ENCODE measurements around the gene BCL2. TPM values are rescaled to one million over a fixed set of nuclear protein-coding genes. Genes with fewer than 3 reads are reported as not detected.
A peak's percentile ranks its signal among the peaks of the same experiment; 100 is the strongest.

BCL2 gene
- polyA plus RNA-seq, 6 donors from 2014 or later = 11.8 to 43.0 (median 30.1) TPM

GRCh38 chr18:63312019-63312409, 7.6 kb downstream of the BCL2 start:
- no peaks in the 10 kb centered on the region for H3K27me3 Mint-ChIP-seq
- peaks cover under 1 to 7% of the 10 kb centered on the region in 2 donors for H3K36me3 Mint-ChIP-seq
- peak; percentile 10 to 11 for ATAC-seq (ENCODE audit: low read depth in 2 of 2)
- no peak for DNase-seq
- peaks cover 77 to 94% (median 88%) of the 10 kb centered on the region in 3 donors for H3K4me1 Mint-ChIP-seq
- peak overlapping the region; percentile 86 to 99 (median 96) for H3K27ac Mint-ChIP-seq
- no peaks in the 10 kb centered on the region for H3K9me3 Mint-ChIP-seq
- peak overlapping the region; percentile 59 to 99 (median 90) for H3K4me3 Mint-ChIP-seq

GRCh38 chr18:63311118-63312018, 8.2 kb downstream of the BCL2 start:
- Mint-ChIP-seq H3K4me3 (peak overlapping the region; percentile 59 to 99 (median 90)), H3K27ac (peak overlapping the region; percentile 95 to 99 (median 96)), H3K36me3 (peaks cover 7 to 12% of the 10 kb centered on the region in 2 donors), H3K4me1 (peaks cover 79 to 96% (median 91%) of the 10 kb centered on the region in 3 donors), H3K27me3 (no peaks in the 10 kb centered on the region), H3K9me3 (no peaks in the 10 kb centered on the region)
- peak; percentile 67 for DNase-seq
- peak; percentile 90 for ATAC-seq (ENCODE audit: low read depth in 2 of 2)

GRCh38 chr18:63309422-63309821, 10.1 kb downstream of the BCL2 start:
- Mint-ChIP-seq H3K9me3 (no peaks in the 10 kb centered on the region), H3K27ac (peak overlapping the region in 5 of 6 donors; percentile 57 to 97 (median 76)), H3K4me1 (peaks cover 70 to 93% (median 87%) of the 10 kb centered on the region in 3 donors), H3K36me3 (peaks cover 11 to 18% of the 10 kb centered on the region in 2 donors), H3K27me3 (no peaks in the 10 kb centered on the region), H3K4me3 (peak overlapping the region in 4 of 8 donors; percentile 0 to 60 (median 36))
- ATAC-seq (ENCODE audit: low read depth in 2 of 2) (no peak), DNase-seq (no peak)

- DNase-seq (no peak), ATAC-seq (ENCODE audit: low read depth in 2 of 2) (peak in 1 of 2 donors; percentile 6)
- Mint-ChIP-seq H3K27me3 (no peaks in the 10 kb centered on the region), H3K36me3 (peaks cover 11 to 18% of the 10 kb centered on the region in 2 donors), H3K4me1 (peaks cover 66 to 92% (median 84%) of the 10 kb centered on the region in 3 donors), H3K27ac (peak overlapping the region; percentile 40 to 95 (median 60)), H3K4me3 (peak overlapping the region in 3 of 8 donors; percentile 4 to 67 (median 55)), H3K9me3 (no peaks in the 10 kb centered on the region)
These were observed 11.9 kb downstream of the BCL2 start for GRCh38 chr18:63307551-63308200.

- H3K27ac Mint-ChIP-seq = peak overlapping the region in 3 of 6 donors; percentile 60 to 93 (median 75)
- DNase-seq (no peak), ATAC-seq (ENCODE audit: low read depth in 2 of 2) (no peak)
- H3K9me3 Mint-ChIP-seq = no peaks in the 10 kb centered on the region
- H3K4me1 Mint-ChIP-seq = peaks cover 66 to 92% (median 84%) of the 10 kb centered on the region in 3 donors
- H3K36me3 Mint-ChIP-seq = peaks cover 11 to 18% of the 10 kb centered on the region in 2 donors
- H3K4me3 Mint-ChIP-seq = peak overlapping the region in 3 of 8 donors; percentile 3 to 42 (median 4)
- no peaks in the 10 kb centered on the region for H3K27me3 Mint-ChIP-seq
These were observed 12.6 kb downstream of the BCL2 start for GRCh38 chr18:63306819-63307550.

- Mint-ChIP-seq H3K4me3 (peak overlapping the region in 3 of 8 donors; percentile 3 to 63 (median 11)), H3K27me3 (no peaks in the 10 kb centered on the region)
These were observed 13.3 kb downstream of the BCL2 start for GRCh38 chr18:63306249-63306648.

GRCh38 chr18:63303547-63303946, 16.0 kb downstream of the BCL2 start:
- H3K36me3 Mint-ChIP-seq = peaks cover 37 to 38% of the 10 kb centered on the region in 2 donors
- no peak for ATAC-seq (ENCODE audit: low read depth in 2 of 2)
- no peaks in the 10 kb centered on the region for H3K27me3 Mint-ChIP-seq
- peaks cover 58 to 94% (median 79%) of the 10 kb centered on the region in 3 donors for H3K4me1 Mint-ChIP-seq
- H3K27ac Mint-ChIP-seq = peak overlapping the region in 4 of 6 donors; percentile 24 to 81 (median 54)
- H3K9me3 Mint-ChIP-seq = no peaks in the 10 kb centered on the region
- peak overlapping the region in 3 of 8 donors; percentile 6 to 29 (median 7) for H3K4me3 Mint-ChIP-seq
- DNase-seq = no peak

More at GRCh38 chr18:63306249-63306648, 13.3 kb downstream of the BCL2 start:
- Mint-ChIP-seq H3K27ac (peak overlapping the region in 4 of 6 donors; percentile 60 to 93 (median 80)), H3K9me3 (no peaks in the 10 kb centered on the region), H3K4me1 (peaks cover 58 to 92% (median 78%) of the 10 kb centered on the region in 3 donors), H3K36me3 (peaks cover 11 to 22% of the 10 kb centered on the region in 2 donors)
- DNase-seq = no peak
- ATAC-seq (ENCODE audit: low read depth in 2 of 2) = no peak

- Mint-ChIP-seq H3K27me3 (no peaks in the 10 kb centered on the region), H3K4me1 (peaks cover 56 to 92% (median 73%) of the 10 kb centered on the region in 3 donors), H3K4me3 (peak overlapping the region in 5 of 8 donors; percentile 0 to 23 (median 17)), H3K36me3 (peaks cover 38 to 39% of the 10 kb centered on the region in 2 donors), H3K9me3 (no peaks in the 10 kb centered on the region), H3K27ac (peak overlapping the region in 4 of 6 donors; percentile 34 to 81 (median 54))
- ATAC-seq (ENCODE audit: low read depth in 2 of 2) = no peak
- no peak for DNase-seq
These were observed 16.7 kb downstream of the BCL2 start for GRCh38 chr18:63302636-63303405.

- Mint-ChIP-seq H3K4me3 (peak overlapping the region in 4 of 8 donors; percentile 21 to 57 (median 37)), H3K36me3 (peaks cover 38 to 39% of the 10 kb centered on the region in 2 donors), H3K9me3 (no peaks in the 10 kb centered on the region), H3K27ac (peak overlapping the region; percentile 49 to 81 (median 60)), H3K27me3 (no peaks in the 10 kb centered on the region), H3K4me1 (peaks cover 51 to 86% (median 68%) of the 10 kb centered on the region in 3 donors)
- ATAC-seq (ENCODE audit: low read depth in 2 of 2) (no peak), DNase-seq (no peak)
These were observed 17.3 kb downstream of the BCL2 start for GRCh38 chr18:63302220-63302619.

GRCh38 chr18:63301434-63301833, 18.1 kb downstream of the BCL2 start:
- Mint-ChIP-seq H3K4me3 (peak overlapping the region in 1 of 8 donors; percentile 12), H3K27me3 (no peaks in the 10 kb centered on the region), H3K36me3 (peaks cover 31 to 35% of the 10 kb centered on the region in 2 donors), H3K27ac (peak overlapping the region in 1 of 6 donors; percentile 63), H3K9me3 (no peaks in the 10 kb centered on the region), H3K4me1 (peaks cover 45 to 82% (median 61%) of the 10 kb centered on the region in 3 donors)
- no peak for DNase-seq
- ATAC-seq (ENCODE audit: low read depth in 2 of 2) = no peak

- Mint-ChIP-seq H3K4me3 (peak overlapping the region in 1 of 8 donors; percentile 66), H3K9me3 (no peaks in the 10 kb centered on the region), H3K27ac (peak overlapping the region; percentile 2 to 86 (median 80)), H3K27me3 (no peaks in the 10 kb centered on the region), H3K4me1 (peaks cover 49 to 85% (median 63%) of the 10 kb centered on the region in 3 donors), H3K36me3 (peaks cover 28 to 34% of the 10 kb centered on the region in 2 donors)
- no peak for ATAC-seq (ENCODE audit: low read depth in 2 of 2)
- DNase-seq = no peak
These were observed 19.5 kb downstream of the BCL2 start for GRCh38 chr18:63299837-63300745.

Data from naive B cell (primary cell).